ENCODE results near the gene CSGALNACT2.

DNA sequence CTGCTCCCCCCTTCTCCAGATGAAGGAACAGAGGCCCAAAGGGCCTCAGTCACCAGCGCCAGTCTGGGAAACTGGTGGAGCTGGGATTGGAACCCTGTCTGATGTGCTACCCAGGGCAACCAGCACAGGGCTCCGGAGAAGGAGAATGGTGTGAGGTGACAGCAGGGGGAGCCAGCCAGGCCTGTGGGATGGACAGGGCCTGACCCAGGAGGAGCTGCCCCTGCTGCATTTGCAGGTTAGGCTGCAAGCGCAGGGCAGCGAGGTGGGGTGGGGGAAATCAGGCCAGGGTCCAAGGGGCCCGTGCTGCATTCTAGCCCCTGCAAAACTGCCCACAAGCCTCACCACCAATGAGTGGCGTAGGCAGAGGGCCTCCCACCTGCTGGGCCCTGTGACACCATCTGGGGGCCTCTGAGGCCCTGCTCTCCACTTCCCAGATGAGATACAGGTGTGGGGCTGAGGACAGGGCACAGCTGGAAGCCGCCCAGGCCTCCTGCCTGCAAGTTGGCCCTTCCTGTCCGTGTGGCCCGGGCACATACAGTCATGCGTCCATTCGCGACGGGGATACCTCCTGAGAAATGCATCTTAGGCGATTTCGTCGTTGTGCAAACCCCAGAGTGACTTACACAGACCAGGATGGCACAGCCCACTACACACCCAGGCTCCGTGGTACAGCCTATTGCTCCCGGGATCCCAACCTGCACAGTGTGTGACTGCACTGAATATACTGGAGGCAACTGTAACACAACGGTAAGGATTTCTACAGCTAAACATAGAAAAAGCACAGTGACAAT, 83.4 kb downstream of the CSGALNACT2 start:
- TF ChIP-seq, protein P1, sequence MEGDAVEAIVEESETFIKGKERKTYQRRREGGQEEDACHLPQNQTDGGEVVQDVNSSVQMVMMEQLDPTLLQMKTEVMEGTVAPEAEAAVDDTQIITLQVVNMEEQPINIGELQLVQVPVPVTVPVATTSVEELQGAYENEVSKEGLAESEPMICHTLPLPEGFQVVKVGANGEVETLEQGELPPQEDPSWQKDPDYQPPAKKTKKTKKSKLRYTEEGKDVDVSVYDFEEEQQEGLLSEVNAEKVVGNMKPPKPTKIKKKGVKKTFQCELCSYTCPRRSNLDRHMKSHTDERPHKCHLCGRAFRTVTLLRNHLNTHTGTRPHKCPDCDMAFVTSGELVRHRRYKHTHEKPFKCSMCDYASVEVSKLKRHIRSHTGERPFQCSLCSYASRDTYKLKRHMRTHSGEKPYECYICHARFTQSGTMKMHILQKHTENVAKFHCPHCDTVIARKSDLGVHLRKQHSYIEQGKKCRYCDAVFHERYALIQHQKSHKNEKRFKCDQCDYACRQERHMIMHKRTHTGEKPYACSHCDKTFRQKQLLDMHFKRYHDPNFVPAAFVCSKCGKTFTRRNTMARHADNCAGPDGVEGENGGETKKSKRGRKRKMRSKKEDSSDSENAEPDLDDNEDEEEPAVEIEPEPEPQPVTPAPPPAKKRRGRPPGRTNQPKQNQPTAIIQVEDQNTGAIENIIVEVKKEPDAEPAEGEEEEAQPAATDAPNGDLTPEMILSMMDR (IDR thresholded peaks at IDR 0.05): no peak
- no peak for TF ChIP-seq POLR2A (IDR thresholded peaks at IDR 0.05)
